ENCODE data around the gene ITPKB.

DNA sequence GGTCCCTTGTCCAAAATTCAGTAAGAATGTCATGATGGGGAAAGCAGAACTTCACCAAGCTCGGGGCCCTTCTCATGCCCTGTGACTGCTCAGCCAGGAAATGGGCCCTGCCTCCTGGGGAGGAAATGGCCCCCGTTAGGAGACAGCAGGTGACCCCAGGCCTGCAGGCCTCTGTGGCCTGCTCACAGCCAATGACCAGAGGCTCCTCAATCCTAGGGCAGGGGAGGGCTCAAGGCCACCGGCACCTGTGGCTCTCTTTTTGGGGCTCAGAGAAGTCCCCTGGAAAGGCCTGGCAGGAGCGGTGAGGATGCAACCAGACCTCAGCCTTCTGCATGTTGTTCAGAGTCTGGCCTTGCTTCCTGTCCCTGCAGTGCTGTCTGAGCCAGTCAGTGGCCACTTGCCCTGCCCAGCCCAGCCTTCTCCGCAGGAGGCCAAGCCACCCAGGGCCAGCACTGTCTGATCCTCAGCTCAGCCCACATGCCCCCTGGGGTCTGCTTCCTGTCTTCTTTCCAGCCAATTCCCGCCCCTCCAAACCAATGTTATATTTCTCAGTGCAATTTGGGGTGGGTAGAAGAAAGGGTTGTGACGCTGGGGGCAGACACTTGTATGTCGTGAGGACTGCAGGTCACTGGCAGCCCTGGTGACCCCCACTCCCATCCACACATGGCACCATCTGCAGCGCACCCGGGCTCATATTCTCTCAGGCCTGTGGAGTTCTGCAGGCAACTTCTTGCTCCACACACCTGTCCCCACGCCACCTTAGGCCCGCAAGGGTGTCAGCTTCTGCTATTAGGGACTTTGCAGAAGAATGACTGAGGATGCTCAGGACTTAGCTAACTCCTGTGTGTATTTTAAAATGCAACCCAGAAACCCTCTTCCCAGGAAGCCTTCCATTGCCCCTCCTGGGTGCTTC is 83.6 kb downstream of the ITPKB start:
- TF ChIP-seq, protein P1, sequence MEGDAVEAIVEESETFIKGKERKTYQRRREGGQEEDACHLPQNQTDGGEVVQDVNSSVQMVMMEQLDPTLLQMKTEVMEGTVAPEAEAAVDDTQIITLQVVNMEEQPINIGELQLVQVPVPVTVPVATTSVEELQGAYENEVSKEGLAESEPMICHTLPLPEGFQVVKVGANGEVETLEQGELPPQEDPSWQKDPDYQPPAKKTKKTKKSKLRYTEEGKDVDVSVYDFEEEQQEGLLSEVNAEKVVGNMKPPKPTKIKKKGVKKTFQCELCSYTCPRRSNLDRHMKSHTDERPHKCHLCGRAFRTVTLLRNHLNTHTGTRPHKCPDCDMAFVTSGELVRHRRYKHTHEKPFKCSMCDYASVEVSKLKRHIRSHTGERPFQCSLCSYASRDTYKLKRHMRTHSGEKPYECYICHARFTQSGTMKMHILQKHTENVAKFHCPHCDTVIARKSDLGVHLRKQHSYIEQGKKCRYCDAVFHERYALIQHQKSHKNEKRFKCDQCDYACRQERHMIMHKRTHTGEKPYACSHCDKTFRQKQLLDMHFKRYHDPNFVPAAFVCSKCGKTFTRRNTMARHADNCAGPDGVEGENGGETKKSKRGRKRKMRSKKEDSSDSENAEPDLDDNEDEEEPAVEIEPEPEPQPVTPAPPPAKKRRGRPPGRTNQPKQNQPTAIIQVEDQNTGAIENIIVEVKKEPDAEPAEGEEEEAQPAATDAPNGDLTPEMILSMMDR (IDR thresholded peaks at IDR 0.05): no peak
- no peak for TF ChIP-seq POLR2A (IDR thresholded peaks at IDR 0.05)
